ENCODE data around the gene FOXRED2.

Gene FOXRED2

DNA sequence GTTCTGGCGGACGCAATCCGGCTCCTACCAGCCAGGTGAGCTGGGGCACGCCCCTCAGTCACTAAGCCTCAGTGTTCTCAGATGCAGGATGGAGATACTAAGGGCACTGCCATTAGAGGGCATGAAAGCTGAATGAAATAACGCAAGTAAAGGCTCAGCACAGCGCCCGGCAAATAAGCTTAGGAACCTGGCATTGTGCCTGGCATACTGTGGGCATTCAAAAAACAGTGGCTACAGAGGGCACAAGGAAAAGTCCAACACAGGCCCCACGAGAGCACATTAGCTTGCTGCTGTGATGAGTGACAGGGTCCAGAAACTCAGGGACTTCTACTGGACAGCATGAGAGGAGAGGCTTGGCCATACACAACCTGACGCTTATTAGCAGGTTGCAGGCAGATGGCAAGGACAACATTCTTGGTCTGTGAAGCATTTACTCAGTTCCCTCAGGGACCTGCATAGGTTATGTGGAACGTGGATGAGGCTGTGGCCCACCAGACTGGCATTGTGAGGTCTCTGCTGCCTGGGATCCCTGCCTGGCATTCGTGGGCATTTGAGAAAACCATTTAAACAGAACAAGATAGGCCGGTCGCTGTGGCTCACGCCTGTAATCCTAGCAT is 37.6 kb downstream of the FOXRED2 start:
- no peak for TF ChIP-seq GATA1 (IDR thresholded peaks at IDR 0.05; ENCODE audit: low read depth, low read length)
- no peak for TF ChIP-seq POLR2A (IDR thresholded peaks at IDR 0.05; ENCODE audit: low read length)
- no peak for DNase-seq

DNA sequence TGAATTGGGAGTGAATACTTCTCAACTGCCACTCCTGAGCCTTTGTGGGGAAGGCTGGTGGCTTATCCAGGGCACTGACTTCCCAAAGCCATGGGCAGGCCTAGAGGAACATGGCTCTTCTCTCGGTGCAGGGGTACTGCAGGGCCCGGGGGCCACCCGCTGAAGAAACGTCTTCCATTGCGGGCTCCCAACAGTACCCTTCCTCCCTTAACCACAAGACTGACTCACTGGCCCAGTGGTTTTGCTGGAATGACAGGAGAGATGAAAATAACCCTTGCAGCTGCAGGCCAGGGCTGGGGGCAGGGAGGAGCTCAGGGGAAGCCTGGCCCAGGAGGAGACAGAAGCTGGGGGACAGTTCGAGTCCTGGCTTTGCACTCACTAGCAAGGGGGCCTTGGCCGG is 38.9 kb downstream of the FOXRED2 start:
- TF ChIP-seq POLR2A (IDR thresholded peaks at IDR 0.05; ENCODE audit: low read length): no peak
- no peak for TF ChIP-seq GATA1 (IDR thresholded peaks at IDR 0.05; ENCODE audit: low read depth, low read length)
- DNase-seq: no peak

DNA sequence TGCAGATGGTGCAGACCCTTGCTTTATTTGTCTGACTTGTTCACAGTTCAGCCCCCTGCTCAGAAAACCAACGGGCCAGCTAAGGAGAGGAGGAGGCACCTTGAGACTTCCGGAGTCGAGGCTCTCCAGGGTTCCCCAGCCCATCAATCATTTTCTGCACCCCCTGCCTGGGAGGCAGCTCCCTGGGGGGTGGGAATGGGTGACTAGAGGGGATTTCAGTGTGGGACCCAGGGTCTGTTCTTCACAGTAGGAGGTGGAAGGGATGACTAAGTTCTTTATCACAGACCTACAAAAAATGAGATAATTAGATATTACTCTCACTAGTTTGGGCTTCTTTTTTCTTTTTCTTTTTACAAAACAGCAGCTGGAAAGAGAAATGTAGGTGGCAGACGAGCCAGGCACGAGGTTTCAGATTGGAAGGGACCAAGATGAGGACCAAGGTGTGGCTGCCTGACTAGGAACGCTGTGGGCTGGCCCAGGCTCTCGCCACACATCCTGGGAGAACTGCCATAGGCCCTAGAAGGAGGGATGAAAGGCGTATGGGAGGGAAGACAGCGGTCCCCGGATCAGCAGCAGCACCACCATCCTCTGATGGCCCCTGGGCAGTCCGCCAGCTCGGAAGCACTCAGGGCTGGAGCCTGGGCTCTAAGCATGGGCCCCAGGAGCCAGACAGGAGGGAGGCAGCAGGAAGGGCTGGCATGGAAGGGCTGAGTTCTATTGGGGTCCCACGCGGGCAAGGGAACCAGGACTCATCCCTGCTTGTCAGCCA is 39.6 kb downstream of the FOXRED2 start:
- TF ChIP-seq GATA1 (IDR thresholded peaks at IDR 0.05; ENCODE audit: low read depth, low read length) (no peak), POLR2A (IDR thresholded peaks at IDR 0.05; ENCODE audit: low read length) (no peak)
- DNase-seq: no peak

DNA sequence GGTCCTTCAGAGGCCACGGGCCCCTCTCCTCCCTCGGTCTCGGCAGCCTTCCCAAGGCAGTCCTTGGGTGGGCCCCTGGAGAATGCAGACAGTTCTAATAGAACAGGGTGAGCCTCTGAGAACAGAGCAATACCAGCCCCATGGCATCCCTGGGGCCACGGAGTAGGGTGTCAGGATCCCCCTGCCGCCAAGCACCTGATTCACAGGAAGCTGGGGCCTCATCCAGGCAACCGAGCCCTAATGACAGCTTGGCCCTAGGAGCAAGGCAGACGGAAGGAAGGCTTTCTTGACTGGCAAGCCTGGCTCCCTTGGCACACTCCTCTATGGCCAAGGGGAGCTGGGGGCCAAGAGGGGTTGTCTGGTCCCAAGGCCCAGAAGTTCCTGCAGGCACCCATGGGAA is 40.6 kb downstream of the FOXRED2 start:
- DNase-seq: no peak
- no peak for TF ChIP-seq GATA1 (IDR thresholded peaks at IDR 0.05; ENCODE audit: low read depth, low read length)

DNA sequence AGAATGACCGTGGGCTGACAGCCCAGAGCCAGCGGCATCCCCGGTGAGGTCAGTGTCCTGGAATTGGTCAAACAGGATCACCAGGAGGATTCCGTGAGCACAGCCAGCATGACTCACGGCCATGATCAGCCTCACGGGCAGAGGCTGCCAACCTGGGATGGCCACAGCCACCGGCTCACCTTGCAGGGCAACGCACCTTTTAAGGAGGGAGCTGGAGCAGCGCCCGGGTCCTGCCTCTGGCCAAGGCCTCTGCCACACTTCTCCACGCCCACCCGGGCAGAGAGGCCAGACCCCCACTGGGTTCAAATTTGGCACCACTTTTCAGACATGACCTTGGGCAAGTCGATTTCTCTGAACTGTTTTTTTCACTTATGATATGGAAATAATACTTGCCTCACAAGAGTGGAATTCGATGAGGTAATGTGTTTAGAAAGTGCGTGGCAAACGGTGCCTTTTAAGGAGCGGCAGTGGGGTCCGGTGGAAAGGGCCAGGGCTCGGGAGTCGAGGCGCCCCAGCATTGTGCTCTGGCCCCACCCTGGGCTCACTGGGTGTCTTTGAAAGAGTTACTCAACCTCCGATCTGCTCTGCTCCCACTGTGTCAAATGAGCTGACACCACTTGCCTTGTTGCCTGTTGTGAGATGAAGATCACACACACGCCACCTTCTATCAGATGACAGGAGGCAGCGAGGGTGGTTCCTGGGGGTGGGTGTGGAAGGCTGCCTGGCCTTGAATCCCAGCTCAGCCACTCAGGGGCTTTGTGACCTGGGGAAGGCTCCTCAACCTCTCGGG is 41.4 kb downstream of the FOXRED2 start:
- no peak for DNase-seq
- TF ChIP-seq POLR2A (IDR thresholded peaks at IDR 0.05; ENCODE audit: low read length) (no peak), GATA1 (IDR thresholded peaks at IDR 0.05; ENCODE audit: low read depth, low read length) (no peak)

DNA sequence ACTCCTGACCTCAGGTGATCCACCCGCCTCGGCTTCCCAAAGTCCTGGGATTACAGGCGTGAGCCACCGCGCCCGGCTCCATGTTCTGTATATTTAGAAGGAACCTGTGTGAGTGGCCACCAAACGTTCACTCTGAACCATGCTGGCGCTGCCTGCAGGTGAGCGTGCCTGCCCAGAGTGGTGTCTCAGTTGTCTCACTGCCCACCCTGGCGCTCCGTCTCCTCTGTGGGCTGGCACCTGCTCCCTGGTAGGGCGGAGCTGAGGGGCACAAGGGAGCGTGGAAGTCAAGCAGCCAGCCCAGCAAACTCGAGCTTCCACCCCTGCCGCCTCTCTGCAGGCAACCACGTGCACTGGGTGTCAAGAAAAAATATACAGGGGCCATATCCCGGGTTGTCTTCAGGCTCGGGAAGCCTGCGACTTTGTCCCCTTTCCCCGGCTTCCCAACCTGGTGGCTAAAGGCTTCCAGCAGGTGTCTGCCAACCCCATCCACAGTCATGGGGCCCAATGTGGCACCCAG is 42.1 kb downstream of the FOXRED2 start:
- DNase-seq: no peak
- no peak for TF ChIP-seq GATA1 (IDR thresholded peaks at IDR 0.05; ENCODE audit: low read depth, low read length)
- no peak for TF ChIP-seq POLR2A (IDR thresholded peaks at IDR 0.05; ENCODE audit: low read length)

DNA sequence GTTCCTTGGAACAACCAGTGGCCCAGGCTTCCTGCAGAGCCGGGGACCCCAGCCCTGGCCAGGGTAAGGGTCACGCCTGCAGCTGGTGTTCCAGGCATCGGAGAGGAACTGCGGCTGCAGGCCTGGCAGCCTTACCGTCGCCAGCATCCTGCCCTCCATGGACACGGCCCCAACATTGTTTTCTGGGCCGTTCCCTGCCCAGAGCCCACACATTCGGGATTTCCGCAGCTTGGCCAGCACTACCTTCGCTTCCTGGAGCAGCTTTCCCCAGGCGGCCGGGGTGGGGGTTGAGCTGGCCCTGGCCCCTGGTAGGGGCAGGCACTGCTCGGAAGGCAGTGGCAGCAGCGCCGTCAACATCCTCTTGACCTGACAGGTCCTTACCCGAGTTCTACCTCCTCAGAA is 43.1 kb downstream of the FOXRED2 start:
- no peak for TF ChIP-seq GATA1 (IDR thresholded peaks at IDR 0.05; ENCODE audit: low read depth, low read length)
- no peak for TF ChIP-seq POLR2A (IDR thresholded peaks at IDR 0.05; ENCODE audit: low read length)
- no peak for DNase-seq

DNA sequence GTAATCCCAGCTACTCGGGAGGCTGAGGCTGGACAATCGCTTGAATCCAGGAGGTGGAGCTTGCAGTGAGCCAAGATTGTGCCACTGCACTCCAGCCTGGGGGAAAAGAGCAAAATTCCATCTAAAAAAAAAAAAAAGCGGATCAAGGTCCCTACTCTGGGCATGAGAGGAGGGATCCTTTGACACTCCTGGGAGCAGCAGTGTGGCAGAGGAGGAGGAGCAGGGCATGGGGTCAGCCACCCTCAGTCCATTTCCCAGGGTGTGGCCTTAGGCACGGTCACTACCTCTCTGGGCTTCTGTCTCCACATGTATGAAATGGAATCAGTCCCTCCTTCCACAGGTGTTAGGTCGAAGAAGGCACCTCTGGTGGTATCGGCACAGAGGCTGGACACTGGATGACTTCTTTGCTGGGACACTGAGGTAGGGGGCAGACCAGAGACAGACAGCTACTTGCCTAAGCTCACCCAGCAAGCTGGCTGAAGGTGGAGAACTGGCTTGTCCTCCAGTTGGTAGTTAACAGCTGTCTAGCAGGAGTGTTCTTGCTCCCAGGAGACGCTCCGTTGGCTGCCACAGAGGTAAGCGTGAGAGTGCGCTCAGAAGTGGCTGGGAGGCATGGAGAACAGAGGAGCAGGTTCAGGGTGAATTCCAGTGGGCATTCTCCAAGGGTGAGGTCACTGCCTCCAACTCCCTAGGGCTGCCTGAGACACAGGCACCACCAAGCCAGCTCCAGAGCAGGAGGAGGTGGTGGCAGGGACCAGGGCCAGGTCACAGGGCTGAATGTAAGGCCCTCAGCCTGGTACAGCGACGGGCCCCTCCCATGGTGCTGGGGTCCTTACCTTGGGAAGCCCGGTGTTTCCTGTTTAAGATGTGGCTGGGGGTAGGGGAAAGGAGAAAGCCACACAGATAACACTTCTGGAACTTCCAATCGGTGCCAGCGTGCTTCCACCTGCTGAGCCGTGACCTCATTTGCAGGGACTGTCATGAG is 44.9 kb downstream of the FOXRED2 start:
- TF ChIP-seq POLR2A (IDR thresholded peaks at IDR 0.05; ENCODE audit: low read length): no peak
- TF ChIP-seq GATA1 (IDR thresholded peaks at IDR 0.05; ENCODE audit: low read depth, low read length): no peak
- DNase-seq: no peak

DNA sequence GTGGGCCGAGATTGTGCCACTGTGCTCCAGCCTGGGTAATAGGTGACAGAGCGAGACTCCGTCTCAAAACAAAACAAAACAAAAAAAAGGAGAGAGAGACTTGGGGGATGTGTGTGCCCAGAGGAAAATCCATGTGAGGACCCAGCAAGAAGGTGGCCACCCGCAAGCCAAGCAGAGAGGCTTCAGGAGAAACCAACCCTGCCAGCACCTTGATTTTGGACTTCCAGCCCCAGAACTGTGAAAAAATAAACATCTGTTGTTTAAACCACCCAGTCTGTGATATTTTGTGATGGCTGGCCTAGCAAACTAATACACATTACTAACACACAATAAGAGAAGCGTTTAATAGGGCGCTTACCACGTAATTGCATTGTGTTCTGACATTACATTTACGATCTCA is 46.6 kb downstream of the FOXRED2 start:
- DNase-seq: no peak
- TF ChIP-seq POLR2A (IDR thresholded peaks at IDR 0.05; ENCODE audit: low read length): no peak
- TF ChIP-seq GATA1 (IDR thresholded peaks at IDR 0.05; ENCODE audit: low read depth, low read length): no peak

DNA sequence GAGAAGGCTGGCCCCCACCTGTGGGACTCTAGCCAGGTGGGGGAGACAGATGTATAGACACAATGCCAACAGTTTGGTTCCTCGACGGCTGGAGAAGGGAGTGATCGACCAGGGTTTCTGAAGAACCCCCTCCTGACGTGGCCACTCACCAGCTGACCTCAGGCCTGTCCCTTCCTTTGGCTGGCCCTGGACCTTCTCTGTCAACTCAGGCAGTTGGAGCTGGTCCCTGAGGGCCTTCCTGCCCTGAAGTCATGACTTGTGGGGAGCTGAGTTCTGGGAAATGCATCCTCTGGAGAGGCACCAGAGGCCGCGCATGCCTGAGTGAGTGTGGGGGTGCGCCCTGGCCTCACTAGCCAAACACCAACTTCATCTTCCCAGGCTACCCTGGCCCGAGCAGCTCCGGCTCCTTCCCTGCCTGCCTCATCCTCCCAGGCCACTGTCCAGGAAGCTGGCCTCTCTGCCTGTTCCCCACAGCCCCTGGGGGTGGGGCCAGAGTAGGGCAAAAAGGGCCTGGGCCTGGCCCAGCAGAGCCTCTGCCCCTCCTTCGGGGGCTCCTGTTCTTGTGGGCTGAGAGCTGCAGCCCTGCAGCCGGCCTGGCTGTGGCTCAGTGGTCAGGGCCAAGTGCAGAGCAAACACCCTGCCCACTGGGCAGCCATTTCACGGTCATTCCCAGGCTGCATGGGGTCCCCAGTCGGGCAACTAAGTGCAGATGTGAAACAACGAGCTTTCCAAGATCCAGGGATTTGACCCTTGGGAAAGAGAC is 49.0 kb downstream of the FOXRED2 start:
- no peak for TF ChIP-seq POLR2A (IDR thresholded peaks at IDR 0.05; ENCODE audit: low read length)
- TF ChIP-seq GATA1 (IDR thresholded peaks at IDR 0.05; ENCODE audit: low read depth, low read length): no peak
- DNase-seq: no peak

DNA sequence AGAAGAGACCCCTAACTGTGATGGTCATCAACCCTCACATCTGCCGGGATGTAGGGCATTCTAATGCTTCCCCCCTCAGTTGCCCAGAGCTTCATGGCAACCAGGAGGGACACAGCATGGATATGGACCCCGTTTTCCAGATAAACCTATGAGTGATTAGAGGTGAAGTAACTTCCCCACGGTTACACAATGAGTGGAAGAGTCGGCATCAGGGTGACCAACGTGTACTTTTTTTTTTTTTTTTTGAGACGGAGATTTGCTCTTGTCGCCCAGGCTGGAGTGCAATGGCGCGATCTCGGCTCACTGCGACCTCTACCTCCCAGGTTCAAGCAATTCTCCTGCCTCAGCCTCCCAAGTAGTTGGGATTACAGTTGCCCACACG is 50.4 kb downstream of the FOXRED2 start:
- no peak for DNase-seq
- TF ChIP-seq GATA1 (IDR thresholded peaks at IDR 0.05; ENCODE audit: low read depth, low read length): no peak
- TF ChIP-seq POLR2A (IDR thresholded peaks at IDR 0.05; ENCODE audit: low read length): no peak

DNA sequence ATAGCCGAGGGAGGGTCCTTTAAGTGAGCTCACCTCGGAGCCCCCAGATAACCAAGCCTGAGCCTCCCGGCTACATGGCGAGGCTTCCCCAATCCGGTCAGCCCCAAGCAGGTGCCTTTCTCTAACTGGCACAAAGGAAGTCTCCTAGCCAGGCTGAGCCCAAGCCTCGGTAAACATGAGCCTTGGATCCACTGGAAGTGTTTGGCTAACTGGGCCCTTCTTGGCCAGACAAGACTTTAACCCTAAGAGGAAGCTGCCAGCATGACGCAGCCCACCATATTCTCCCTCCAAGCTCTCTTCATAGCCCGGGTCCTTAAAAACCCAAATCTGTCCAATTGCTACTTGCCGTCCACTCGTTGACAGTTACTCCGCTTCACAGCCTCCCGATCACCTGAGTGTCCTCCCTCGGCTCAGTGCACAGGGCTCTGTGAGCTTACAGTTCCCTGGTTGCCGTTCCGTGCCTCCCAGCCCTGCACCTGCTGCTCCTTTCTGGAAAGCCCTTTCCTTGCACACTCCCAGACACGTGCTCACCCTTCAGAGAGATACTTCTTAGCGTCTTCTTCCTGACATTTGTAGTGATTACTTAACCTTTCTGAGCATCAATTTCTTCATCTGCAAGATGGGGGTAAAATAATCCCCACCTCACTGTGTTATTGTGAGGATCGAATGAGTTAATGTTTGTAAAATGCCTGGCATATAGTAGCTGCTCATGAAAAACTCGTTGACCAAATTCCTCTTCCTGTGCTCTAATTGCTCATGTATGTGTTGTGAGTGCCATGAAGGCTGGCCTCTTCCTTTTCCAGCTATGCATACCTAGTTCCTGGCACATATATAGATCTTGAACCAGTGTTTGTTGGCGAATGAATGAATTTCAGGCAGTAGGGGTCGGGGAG is 51.0 kb downstream of the FOXRED2 start:
- TF ChIP-seq POLR2A (IDR thresholded peaks at IDR 0.05; ENCODE audit: low read length): no peak
- no peak for TF ChIP-seq GATA1 (IDR thresholded peaks at IDR 0.05; ENCODE audit: low read depth, low read length)
- DNase-seq: no peak
